GM18867 (cell line): ENCODE results near the gene LRTM2.

Experiments used
- ATAC-seq: cut with Tn5 transposase; IDR thresholded peaks from one replicate; pipeline ENCODE4 v1.9.1; 2021; ENCODE audit warnings: mild to moderate bottlenecking, moderate library complexity; ENCODE audit not compliant: unreplicated experiment

Gene LRTM2

DNA sequence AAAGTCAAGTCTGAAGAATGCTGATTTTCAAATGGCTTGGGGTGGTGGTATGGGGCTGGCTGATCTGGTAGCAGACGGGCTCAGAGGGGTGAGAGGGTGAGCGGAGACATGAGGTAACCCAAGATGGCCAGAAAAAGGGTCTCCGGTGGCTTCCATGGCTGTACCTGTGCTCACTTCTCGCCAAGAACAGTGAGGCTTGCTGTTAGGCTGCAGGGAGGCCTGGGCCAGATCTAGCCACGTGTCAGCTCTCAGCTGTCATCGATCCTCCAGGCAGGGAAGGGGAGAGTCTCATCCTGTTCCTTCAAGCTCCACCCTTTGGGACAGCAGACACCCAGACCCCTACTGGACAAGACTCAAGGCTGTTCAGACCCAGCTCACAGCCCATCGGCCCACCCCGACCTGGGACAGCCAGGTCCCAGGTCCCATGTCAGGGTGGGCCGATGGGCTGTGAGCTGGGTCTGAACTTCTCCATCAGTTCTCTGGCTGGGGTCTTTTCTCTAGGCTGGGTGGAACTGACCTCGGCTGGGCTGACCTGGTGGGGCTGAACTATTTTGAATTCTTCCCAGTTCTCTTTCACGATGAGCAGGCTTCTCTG lies 9.0 kb downstream of the LRTM2 start:
- no peak for ATAC-seq

DNA sequence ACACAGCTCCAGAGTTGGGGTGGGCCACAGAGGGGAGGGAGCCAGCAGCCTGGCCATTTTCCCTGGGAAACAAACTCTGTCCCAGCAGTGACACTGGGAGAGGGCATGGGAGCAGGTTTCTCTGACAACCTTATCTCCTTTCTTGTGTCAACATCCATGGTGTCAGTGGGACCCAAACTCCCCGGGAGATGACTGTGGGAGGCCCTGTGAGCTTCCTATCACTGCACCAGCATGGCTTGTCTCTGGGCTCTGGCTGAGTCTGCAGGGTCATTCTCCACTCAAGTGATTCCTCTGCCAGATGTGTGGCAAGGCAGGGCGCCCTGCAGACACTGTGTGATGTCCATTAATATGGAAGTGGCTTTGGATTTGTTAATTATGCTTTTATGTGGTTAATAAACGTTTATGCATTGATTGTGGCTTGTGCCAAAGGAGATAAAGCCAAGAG lies 10.1 kb downstream of the LRTM2 start:
- no peak for ATAC-seq

DNA sequence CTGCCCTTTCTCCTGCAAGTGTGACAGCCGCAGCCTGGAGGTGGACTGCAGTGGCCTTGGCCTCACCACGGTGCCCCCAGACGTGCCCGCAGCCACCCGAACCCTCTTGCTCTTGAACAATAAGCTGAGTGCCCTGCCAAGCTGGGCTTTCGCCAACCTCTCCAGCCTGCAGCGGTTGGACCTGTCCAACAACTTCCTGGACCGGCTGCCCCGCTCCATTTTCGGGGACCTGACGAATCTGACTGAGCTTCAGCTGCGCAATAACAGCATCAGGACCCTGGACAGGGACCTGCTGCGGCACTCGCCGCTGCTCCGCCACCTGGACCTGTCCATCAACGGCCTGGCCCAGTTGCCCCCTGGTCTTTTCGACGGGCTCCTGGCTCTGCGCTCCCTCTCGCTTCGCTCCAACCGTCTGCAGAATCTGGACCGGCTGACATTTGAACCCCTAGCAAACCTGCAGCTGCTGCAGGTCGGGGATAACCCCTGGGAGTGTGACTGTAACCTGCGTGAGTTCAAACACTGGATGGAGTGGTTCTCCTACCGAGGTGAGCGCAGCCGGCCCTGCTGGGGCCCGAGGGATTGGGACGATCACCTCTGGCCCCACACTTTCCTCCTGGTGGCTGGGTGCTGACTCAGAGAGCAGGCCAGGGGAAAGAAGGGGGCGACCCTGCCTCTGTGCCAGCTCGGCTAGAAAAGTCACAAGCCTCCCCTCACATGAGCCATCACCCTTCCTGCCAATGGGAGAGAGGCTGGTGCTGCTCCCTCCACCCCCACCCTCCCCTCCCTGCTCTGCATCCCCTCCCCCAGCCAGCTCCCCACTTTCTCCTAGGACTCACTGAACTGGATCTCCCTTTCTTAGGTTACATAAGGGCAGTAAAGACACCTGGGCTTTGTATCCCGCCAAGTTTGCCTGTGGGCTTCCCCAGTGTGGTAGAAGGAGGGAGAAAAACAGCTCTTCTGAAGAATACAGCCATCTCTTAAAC lies 10.9 kb downstream of the LRTM2 start:
- ATAC-seq = no peak

DNA sequence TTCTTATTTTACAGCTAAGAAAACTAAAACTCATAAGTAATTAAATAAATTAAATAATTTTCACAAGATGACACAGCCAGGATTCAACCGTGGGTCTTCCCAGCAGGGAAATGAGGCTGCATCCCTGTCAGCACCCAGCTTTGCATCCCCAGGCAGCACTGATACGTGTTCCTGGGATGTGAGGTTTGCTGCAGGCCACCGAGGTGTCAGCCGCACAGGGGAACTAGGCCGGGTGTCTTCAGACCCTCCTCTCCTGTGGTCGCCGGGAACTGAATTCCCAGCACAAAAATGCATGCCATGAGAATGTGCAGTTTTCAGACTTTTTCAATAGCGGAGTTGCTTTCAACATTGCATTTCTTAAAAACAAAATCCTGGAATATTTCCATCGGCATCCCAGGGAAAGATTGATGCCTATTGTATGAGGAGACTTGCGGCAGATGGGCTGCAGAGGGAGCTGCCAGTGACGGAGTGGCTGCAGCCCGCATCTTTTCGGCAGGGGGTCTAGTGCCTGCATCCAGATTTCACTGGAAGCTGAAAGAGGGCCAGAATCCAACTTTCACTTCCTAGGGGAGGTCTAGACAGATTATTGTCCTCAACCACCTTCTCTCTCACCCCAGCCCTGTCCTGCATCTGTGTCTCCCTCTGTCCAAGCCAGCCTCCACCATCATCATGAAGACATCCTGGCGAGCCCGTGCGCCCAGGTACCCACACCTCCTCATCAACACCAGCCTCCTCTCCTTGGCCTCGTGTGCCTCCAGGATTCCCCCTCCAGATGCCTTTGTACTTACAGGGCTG lies 12.6 kb downstream of the LRTM2 start:
- ATAC-seq = no peak

DNA sequence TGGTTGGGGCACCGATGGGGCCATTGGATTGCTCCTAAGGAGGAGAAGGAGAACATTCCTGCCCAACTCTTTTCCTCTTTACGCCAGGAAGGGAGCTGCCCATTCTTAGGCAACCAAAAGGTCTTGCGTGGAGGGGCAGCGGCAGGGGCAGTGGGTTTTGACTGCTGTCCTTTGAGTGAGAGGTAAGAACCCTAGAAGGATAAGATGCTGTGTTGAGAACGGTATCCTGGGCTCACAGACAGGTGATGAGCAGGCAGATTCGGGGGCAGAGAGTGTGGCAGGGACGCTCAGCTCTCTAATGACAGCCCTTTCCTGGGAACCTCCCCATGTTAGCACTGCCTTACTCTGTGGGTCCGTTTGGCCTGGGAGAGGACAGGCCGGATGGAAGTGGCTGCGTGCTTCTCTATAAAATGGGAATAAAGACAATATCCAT lies 13.2 kb downstream of the LRTM2 start:
- no peak for ATAC-seq

DNA sequence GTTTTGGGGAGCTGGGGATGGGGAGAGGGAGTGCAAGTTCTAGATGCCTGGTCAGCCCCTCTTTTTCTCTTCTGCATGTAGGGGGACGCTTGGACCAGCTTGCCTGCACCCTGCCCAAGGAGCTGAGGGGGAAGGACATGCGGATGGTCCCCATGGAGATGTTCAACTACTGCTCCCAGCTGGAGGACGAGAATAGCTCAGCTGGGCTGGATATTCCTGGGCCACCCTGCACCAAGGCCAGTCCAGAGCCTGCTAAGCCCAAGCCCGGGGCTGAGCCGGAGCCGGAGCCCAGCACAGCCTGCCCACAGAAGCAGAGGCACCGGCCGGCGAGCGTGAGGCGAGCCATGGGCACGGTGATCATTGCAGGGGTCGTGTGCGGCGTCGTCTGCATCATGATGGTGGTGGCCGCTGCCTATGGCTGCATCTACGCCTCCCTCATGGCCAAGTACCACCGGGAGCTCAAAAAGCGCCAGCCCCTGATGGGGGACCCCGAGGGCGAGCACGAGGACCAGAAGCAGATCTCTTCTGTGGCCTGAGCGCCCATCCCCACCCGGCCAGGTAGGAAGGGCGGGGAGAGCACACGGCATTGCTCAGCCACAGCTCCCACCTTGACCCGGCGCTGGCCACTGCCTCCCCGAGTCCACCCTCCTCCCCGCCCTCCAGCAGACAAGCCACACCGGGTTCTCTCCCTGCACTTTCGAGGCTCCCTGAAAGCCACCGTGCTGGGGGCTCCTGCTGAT lies 14.0 kb downstream of the LRTM2 start:
- ATAC-seq = no peak

DNA sequence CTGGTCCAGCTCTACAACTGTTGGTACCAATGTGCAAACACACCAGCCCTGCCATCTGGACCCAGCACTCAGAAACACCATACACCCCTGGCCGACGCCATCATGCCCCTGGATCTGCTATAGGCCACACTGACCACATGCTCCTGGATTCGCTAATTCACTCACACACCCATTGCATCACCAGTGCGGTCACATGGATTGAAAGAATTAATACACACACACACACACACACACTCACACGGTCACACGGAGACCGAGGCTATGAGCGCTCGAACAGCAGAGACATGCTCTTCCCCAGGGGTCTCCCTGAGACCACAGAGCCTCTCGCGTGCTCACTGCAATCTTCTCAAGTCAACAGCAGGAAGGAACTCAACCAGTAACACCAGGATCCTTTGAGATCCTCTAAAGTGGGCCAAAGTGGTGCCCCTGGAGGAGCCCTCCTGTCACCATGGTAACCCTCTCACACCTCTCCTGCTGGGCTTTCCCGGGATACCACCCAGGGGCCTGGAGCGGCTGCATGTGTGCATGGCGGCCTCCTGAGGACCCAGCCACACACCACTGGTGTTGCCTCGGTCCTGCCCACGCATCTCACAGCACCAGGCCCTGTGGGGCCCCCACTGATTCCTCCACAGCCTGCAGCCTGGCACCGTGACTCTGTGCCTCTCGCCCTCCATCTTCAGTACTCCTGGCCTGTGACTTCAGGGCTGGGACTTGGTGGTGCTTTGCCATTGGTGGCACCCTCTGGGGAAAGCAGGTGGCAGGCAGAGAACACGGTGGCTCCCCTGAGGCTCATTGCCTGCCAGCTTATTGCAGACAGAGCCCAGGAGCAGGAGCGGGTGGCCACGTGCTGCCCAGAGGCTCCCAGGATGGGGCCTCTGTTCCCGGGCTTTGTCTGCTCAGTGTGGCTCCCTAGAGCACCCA lies 15.1 kb downstream of the LRTM2 start:
- no peak for ATAC-seq

DNA sequence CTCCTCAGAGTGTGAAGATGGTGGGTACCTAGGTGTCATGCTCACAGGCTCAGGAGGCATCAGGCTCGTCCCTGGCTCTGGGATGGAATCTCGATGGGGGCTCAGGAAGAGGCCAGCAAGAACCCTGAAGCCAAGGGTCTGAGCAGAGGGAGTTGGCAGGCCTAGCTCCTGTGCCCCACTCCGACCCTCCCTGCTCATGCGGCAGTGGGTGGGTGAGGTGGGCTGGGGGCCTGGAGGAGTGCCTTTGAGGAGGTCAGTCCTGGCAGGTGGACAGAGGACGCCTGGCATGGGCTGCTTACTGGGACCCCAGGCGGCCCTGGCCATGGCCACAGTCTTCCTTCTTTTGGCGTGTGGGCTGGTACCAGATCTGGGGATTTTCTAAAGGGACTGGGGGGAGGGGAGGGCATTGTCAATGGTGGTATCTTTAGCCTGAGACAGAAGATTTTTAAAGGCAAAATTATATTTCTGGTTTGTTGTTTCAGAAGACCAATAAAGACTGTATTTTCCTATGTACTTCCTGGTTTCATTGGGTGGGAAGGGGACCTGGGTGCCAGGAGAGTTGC lies 16.0 kb downstream of the LRTM2 start:
- ATAC-seq = no peak

DNA sequence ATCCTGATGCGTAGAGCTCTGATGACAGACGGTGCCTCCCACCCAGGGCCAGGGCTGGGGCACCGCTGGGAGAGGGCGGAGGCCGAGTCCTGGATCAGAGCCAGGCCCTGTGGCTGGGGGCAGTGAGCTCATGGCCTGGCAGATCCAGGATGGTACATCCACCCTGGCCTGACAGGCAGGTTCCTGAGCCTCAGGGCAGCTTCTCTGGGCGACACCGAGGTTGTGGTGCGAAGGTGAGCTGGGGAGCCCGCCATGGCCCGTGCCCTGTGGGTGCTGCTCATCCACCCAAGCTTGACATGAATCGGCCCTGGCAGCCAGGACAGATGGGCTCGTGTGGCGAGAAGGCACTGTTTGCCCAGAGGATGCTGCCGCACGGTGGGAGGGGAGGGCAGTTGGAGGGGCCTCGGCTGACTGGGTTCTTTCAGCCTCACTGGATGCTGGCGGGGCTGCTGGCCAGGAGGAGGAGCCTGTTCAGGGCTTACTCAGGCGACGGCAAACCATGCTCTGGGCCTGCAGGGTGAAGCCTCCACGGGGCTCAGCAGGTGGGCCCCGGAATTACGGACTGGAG lies 16.6 kb downstream of the LRTM2 start:
- ATAC-seq = no peak

DNA sequence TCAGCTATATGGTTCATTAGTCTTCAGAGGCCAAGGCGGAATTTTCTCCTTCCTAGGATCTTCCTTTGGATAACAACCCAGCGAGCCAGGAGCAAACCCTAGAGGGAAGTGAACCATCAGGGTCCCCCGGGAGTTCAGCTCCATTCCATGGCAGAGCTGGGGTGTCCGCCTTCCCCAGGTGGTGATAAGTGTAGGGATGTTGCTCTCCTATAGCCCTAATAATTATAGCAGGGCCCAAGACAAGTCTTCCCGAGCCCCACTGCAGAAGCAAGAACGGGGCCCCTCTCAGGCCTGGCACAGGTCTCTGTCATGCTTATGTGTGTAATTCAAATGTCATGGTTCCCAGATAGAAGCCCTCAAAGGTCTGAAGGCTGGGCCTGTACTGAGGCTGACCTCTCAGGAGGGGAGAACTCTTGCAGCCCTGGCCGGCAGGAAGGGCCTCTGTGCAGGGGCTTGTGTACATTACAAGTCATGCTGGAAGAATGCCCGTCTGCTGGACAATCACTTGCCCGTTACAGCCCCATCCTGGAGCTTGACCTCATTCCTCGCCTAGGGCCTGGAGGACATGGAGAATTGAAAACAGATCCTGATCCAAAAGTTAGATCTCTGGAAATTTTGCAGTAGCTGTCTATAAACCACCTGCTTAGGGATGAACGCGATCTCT lies 17.3 kb downstream of the LRTM2 start:
- ATAC-seq = no peak

DNA sequence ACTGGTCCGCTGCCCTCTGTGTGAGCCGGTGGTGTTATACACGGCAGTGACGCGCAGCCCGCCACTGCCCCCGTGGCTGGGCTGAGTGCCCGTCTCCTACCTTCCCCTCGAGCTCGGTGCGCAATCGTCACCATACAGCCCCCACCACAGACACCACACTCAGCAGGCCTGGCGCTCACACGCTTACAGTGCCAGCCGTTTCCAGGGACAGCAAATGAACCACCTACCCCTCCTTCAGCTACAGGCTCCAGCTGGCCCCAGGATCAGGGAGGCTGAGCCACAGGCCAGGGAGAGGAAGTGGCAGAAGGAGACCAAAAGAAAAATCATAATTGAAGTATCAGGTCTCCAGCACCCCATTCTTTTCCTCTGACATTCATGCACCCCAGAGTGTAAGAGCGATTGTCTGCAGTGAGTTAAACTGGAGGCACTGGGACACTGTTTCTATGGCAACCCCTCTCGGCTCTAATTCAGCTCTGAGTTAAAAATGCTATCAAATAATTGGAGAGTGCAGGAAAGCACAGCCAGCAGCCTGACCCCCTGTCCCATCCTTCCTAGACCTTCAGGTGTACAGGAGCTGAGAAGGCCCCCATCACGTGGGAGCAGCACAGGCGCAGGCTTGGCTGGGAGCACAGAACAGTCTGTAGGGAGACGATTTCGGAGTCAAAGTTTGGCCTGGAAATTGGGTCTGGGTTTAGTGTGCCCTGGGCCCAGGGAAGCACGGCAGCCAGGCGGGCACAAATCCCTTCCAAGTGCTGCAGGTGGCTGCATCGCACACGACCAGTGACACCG lies 18.0 kb downstream of the LRTM2 start:
- ATAC-seq = no peak

DNA sequence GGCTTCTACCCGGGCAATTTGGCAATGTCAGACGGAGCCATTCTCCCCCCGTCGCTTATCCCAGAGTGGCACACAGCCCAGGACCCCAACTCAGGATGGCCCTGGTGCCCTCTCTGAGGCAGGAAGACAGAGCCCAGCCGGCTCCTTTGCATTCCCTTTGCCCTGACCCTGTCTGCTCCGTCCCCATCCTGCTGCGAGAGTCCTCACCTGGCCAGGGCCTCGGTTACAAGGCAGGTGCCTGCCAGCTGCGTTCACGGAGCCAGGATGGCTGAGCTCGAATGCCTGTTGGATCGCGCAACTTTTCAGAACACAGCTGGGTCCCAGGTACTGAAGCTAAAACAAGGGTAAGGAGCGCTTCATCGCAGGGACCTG lies 18.6 kb downstream of the LRTM2 start:
- no peak for ATAC-seq

DNA sequence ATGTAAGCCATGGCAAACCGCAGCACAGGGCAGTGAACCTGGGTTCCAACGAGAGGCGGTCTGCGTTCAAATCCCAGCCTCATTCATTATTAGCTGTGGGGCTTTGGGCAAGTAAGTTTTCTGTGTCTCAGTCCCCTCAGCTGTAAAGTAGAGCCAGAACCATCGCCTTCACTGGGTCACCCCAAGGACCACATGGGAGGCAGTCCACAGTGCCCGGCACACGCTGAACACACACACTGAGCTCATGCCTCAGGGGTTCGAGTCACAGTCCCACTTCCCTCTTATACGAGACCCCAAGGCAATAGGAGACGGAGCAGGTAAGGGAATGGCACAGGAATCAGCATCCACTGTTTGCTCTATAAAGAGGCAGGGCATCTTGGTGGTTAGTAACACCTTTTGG lies 19.1 kb downstream of the LRTM2 start:
- ATAC-seq = no peak

DNA sequence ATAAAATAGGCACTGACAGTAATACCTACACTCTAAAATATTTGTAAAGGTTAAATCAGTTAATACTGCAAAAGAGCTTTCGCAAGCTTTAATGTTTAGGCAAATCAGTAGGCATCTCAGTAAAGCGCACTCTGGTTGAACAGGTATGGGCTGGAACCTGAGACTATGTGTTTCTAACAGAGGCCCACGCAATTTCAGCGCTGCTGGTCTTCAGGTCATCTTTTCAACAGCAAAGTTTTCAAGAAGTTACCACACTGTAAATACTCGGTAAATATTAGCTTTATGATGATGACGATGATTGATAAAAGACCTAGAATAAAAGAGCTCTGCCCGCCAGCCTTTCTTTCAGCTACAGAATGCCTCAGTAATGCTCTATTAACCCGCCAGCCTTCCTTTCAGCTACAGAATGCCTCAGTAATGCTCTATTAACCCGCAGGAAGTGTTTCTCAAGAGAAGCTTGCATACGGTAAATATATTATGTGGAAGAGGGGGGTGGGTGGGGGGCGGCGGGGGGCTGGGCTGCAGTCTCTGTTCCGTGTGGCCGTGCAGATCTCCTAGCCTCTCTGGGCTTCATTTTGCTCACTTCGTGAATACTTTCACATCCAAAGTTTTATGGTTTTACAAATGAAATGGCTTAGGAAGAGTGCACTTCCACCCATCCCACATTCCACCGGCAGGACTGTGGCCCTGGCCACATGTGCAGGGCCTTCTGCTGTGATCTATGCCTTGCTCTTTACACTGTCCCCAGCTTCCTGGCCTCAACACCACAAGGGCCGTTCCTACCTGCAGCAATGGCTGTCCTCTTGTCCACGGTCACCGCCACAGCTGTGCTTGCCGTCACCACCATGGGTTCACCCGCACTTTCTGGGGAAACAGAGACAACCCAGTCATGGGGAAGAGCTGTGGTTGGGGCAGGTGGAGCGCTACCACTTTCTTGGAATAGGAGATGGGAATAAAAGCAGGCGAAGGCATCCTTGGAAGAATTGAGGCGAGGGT lies 19.9 kb downstream of the LRTM2 start:
- no peak for ATAC-seq

DNA sequence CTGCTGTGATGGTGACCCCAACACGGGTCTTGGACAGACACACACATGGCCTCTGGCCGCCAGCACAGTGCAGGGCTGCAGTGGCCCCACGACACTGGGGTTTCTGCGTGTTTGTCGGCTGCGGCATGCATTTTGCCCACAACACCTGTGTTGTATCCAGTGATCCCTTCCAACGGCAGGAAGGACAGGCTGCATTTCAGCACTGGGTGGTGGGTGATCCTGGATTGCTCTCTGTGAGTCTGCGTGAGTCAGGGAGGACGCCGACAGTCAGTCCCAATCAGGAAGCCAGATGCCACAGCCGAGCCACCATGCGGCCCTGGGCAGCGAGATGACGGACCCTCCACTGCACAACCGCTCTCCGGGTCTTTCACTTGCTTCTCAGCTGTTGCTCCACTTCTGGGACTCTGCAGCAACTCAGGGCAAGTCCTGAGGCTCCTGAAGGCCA lies 20.6 kb downstream of the LRTM2 start:
- ATAC-seq = no peak

DNA sequence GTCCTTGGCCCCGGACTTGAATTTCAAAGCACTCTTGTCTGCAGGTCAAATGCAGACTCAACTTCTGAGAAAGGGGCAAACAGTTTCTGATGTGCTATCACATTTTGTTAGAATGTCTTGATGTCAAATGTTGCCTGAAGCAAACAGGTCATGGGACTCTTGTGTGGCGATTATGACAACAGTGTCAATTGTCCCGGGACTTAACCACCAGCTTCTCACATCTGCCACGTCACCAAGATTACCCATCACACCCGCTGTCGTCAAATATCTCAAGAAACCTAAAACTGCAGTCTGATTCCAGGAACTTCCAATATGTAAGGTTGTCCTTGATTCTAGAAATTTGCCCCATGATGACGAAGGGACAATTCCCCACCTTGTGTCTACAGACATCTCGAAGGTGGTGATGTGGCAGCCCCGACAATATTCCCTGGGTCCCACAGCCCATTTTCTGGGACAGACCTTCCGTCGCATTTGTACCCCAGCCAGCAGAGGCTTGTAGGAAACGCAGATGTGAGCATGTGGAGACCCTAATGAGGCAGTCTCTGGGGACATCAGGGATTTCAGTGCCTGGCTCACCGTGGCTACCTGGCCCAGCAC lies 21.3 kb downstream of the LRTM2 start:
- ATAC-seq = no peak
